CD4-positive, alpha-beta T cell (primary cell): ENCODE data around the gene RAPGEF3. TPM values are rescaled to one million over a fixed set of nuclear protein-coding genes. Genes with fewer than 3 reads are reported as not detected.

Experiments
- ATAC-seq: fragments of 200-7000 bp; cut with Tn5 transposase; one replicate; pipeline ENCODE4 v1.10.0; 2022; ENCODE audit warnings: mild to moderate bottlenecking; ENCODE audit not compliant: poor library complexity
- CTCF ChIA-PET: fragments of 350-600 bp; sonication (Branson Sonifier 250); formaldehyde crosslinking; loops from one replicate; lab custom pipeline; 2021; ENCODE audit warnings: antibody characterized with exemption, inconsistent platforms; lab: Charles Lee
- POLR2A ChIA-PET: fragments of 350-600 bp; sonication (Branson Sonifier 250); formaldehyde crosslinking; loops from one replicate; lab custom pipeline; 2021; ENCODE audit warnings: antibody characterized with exemption, inconsistent platforms; lab: Charles Lee
- DNase-seq, 14 experiments: peaks; one replicate each; pipeline ENCODE4 v3.0.0-alpha.2; 2013 to 2020; ENCODE audit warnings: mixed read lengths in 2 of 14
- H3K27ac ChIP-seq, 2 donors: one replicate each; pipeline versions ENCODE4 v1.5.1 to v1.7.0; 2013; ENCODE audit warnings: low read length in 2 of 2, low read depth in 1 of 2, mild to moderate bottlenecking in 1 of 2
- H3K27me3 ChIP-seq, 2 experiments: 1 replicate in 1 of 2; 2 replicates in 1 of 2; pipeline versions ENCODE4 v1.6.1 to v1.7.0; 2013; ENCODE audit warnings: low read length in 2 of 2, control low read depth in 1 of 2, mild to moderate bottlenecking in 1 of 2, moderate library complexity in 1 of 2; ENCODE audit not compliant: insufficient read depth in 2 of 2, control insufficient read depth in 1 of 2
- H3K36me3 ChIP-seq: one replicate; pipeline ENCODE4 v1.6.1; 2013; ENCODE audit warnings: low read length, control low read depth; ENCODE audit not compliant: insufficient read depth
- H3K4me1 ChIP-seq: one replicate; pipeline ENCODE4 v1.6.1; 2013; ENCODE audit warnings: low read length, control low read depth; ENCODE audit not compliant: insufficient read depth
- H3K4me3 ChIP-seq: one replicate; pipeline ENCODE4 v1.5.1; 2013; ENCODE audit warnings: mild to moderate bottlenecking, low read length, moderate library complexity
- H3K9me3 ChIP-seq, 2 experiments: 1 replicate in 1 of 2; 2 replicates in 1 of 2; pipeline versions ENCODE4 v1.6.1 to v1.7.0; 2013; ENCODE audit warnings: low read length in 2 of 2, mild to moderate bottlenecking in 2 of 2, control low read depth in 1 of 2, moderate library complexity in 1 of 2; ENCODE audit not compliant: control insufficient read depth in 1 of 2, insufficient read depth in 1 of 2
- H3K27ac Mint-ChIP-seq: one replicate; pipeline ENCODE4 v1.8.0; 2020; ENCODE audit warnings: mixed read lengths
- H3K27me3 Mint-ChIP-seq: one replicate; pipeline ENCODE4 v1.8.0; 2021; ENCODE audit warnings: mixed read lengths
- H3K36me3 Mint-ChIP-seq: one replicate; pipeline ENCODE4 v1.8.0; 2021; ENCODE audit warnings: low read depth, mixed read lengths
- H3K4me1 Mint-ChIP-seq: one replicate; pipeline ENCODE4 v1.8.0; 2021; ENCODE audit warnings: low read depth, mixed read lengths
- H3K4me3 Mint-ChIP-seq: one replicate; pipeline ENCODE4 v1.8.0; 2020; ENCODE audit warnings: mild to moderate bottlenecking, mixed read lengths
- H3K9me3 Mint-ChIP-seq: one replicate; pipeline ENCODE4 v1.8.0; 2020; ENCODE audit warnings: mixed read lengths
- CTCF ChIP-seq: fragments of 200-600 bp; IDR thresholded peaks from one replicate; pipeline ENCODE4 v1.8.0; 2022; ENCODE audit warnings: antibody characterized with exemption, mild to moderate bottlenecking
- intact Hi-C, 2 experiments: fragments of 100-400 bp; cut with DNase I in 1 of 2; cut with micrococcal nuclease in 1 of 2; formaldehyde crosslinking; loops; one replicate each; pipeline versions ENCODE4 v1.15.1 to v1.9.0; 2023 to 2025; cut with DNase I, micrococcal nuclease
- total RNA-seq, 174 experiments: library from RNA in 2 of 174; stranded (reverse) in 2 of 174; gene quantifications; one replicate each; pipeline ENCODE4 v1.2.3 and lab custom pipeline; 2021 to 2026

RAPGEF3 gene
- total RNA-seq, 2 experiments from 2014 or later: 0.17 to 0.33 TPM

- Mint-ChIP-seq H3K27ac (no peak overlapping the region), H3K9me3 (no peaks in the 10 kb centered on the region), H3K27me3 (no peaks in the 10 kb centered on the region), H3K4me3 (no peak overlapping the region), H3K4me1 (peaks cover 17% of the 10 kb centered on the region), H3K36me3 (no peaks in the 10 kb centered on the region)
- Histone ChIP-seq H3K9me3 (no peaks in the 10 kb centered on the region), H3K36me3 (no peaks in the 10 kb centered on the region), H3K27me3 (no peaks in the 10 kb centered on the region), H3K4me1 (peaks cover 17% of the 10 kb centered on the region), H3K27ac (no peak overlapping the region), H3K4me3 (no peak overlapping the region)
- TF ChIP-seq CTCF: no peak
- intact Hi-C loops: no loop called here
- ATAC-seq (no peak), DNase-seq (no peak)
- CTCF ChIA-PET: interaction anchor here (0.5 kb wide), 1 partner anchor 799 kb away, joined by 4 read pairs; no protein-coding TSS in a partner anchor
- POLR2A ChIA-PET: no interaction called here
These were observed 12.2 kb downstream of the RAPGEF3 start for GRCh38 chr12:47746523-47746922.

- peaks cover 22% of the 10 kb centered on the region for H3K4me1 ChIP-seq
- intact Hi-C loops: no loop called here
- Mint-ChIP-seq H3K9me3 (no peaks in the 10 kb centered on the region), H3K4me1 (peaks cover 22% of the 10 kb centered on the region), H3K36me3 (no peaks in the 10 kb centered on the region), H3K4me3 (no peak overlapping the region), H3K27me3 (no peaks in the 10 kb centered on the region), H3K27ac (no peak overlapping the region)
- no peaks in the 10 kb centered on the region for H3K36me3 ChIP-seq
- ChIA-PET POLR2A (no interaction called here), CTCF (no interaction called here)
- H3K27ac ChIP-seq: no peak overlapping the region
- H3K9me3 ChIP-seq: no peaks in the 10 kb centered on the region
- no peak for DNase-seq
- no peaks in the 10 kb centered on the region for H3K27me3 ChIP-seq
- ATAC-seq: no peak
- H3K4me3 ChIP-seq: no peak overlapping the region
- no peak for TF ChIP-seq CTCF
These were observed 12.6 kb downstream of the RAPGEF3 start for GRCh38 chr12:47746073-47746472.

- intact Hi-C loops: loop anchor here in 1 of 2 experiments (2.0 kb wide), 1 partner anchor 21 kb away; no protein-coding TSS in a partner anchor
- Mint-ChIP-seq H3K36me3 (no peaks in the 10 kb centered on the region), H3K4me1 (peaks cover 27% of the 10 kb centered on the region), H3K27me3 (no peaks in the 10 kb centered on the region), H3K4me3 (no peak overlapping the region), H3K9me3 (no peaks in the 10 kb centered on the region), H3K27ac (no peak overlapping the region)
- Histone ChIP-seq H3K9me3 (no peaks in the 10 kb centered on the region), H3K36me3 (no peaks in the 10 kb centered on the region), H3K4me3 (no peak overlapping the region), H3K27me3 (no peaks in the 10 kb centered on the region), H3K4me1 (peaks cover 27% of the 10 kb centered on the region), H3K27ac (no peak overlapping the region)
- CTCF ChIA-PET: interaction anchor here (5.5 to 5.7 kb wide), 2 partner anchors 24 to 94 kb away, joined by 86 to 157 read pairs; partner anchors contain the start of gene SLC48A1
- TF ChIP-seq CTCF: no peak
- ATAC-seq (no peak), DNase-seq (no peak)
- POLR2A ChIA-PET: no interaction called here
These were observed 13.1 kb downstream of the RAPGEF3 start for GRCh38 chr12:47745485-47746041.
